Measurements from ENCODE around the gene CMTR2. TPM values are rescaled to one million over a fixed set of nuclear protein-coding genes. Genes with fewer than 3 reads are reported as not detected.

CMTR2 gene
- total RNA-seq, 1 experiment from 2014 or later = 15.5 TPM

DNA sequence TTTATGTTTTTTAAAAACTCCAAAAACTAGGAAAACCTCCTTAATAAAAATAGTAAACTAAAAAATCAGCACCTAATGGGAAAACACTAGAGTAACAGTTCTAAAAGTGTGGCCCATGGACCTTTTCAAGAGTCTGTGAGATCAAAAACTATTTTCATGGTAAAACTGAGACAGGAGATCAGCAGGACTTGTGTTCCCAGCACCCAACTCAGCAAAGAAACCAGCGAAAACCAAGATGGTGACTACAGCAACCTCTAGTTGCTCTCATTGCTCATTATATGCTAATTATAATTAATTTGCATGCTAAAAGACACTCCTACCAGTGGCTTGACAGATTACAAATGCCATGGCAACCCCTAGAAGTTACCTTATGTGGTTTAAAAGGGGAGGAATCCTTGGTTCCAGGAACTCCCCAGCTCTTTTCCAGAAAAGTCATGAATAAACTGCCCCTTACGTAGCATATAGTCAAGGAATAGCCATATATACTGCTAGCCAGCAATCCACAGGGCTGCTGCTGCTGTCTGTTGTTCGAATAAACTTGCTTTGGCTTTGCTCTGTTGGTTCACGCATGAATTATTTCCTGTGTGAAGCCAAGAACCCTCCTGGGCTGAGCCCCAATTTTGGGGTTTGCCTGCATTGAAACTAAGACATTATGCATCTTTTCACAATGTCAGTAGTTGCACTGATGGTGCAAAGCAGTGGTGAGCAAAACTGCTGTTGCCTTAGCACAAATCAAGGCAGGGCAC, 12.4 kb downstream of the CMTR2 start:
- Histone ChIP-seq H3K4me2 (ENCODE audit: insufficient read depth, insufficient read length, low read length) (no peak overlapping the region), H3K79me2 (ENCODE audit: insufficient read depth, low read length) (no peaks in the 10 kb centered on the region), H3K27ac (ENCODE audit: insufficient read length, low read depth, low read length) (no peak overlapping the region), H3K23me2 (ENCODE audit: insufficient read length, low read depth, low read length, poor library complexity, severe bottlenecking) (no peaks in the 10 kb centered on the region), H3K4me1 (ENCODE audit: insufficient read depth, low read length) (no peaks in the 10 kb centered on the region), H2BK12ac (ENCODE audit: insufficient read length, low read depth, low read length) (no peak overlapping the region), H4K5ac (ENCODE audit: insufficient read length, low read depth, low read length) (no peak overlapping the region), H4K20me1 (ENCODE audit: control insufficient read depth, insufficient read depth, insufficient read length) (no peaks in the 10 kb centered on the region), H2BK20ac (ENCODE audit: low read depth, low read length, poor library complexity, severe bottlenecking) (no peak overlapping the region), H3K23ac (ENCODE audit: insufficient read length, low read depth, low read length) (no peak overlapping the region), H3K9ac (ENCODE audit: extremely low read depth, insufficient read length, low read length) (no peak overlapping the region), H4K91ac (ENCODE audit: insufficient read length, low read depth, low read length) (no peak overlapping the region), H2BK5ac (ENCODE audit: insufficient read length, low read length) (no peak overlapping the region), H3K79me1 (ENCODE audit: insufficient read depth, low read depth, low read length, poor library complexity, severe bottlenecking) (no peaks in the 10 kb centered on the region), H2AK5ac (ENCODE audit: insufficient read length, low read length) (no peak overlapping the region), H3K18ac (ENCODE audit: insufficient read length, low read depth, low read length) (no peak overlapping the region), H2BK120ac (ENCODE audit: low read depth, low read length, poor library complexity, severe bottlenecking) (no peak overlapping the region), H3T11ph (ENCODE audit: low read length) (no peak overlapping the region), H4K8ac (replicated peaks; ENCODE audit: insufficient read length, low read depth, low read length) (no peak overlapping the region), H2BK15ac (ENCODE audit: low read depth, low read length) (no peak overlapping the region), H3K56ac (ENCODE audit: insufficient read length, low read depth, low read length) (no peak overlapping the region), H3K27me3 (ENCODE audit: insufficient read depth, low read length) (no peaks in the 10 kb centered on the region), H3K4ac (ENCODE audit: low read depth, low read length) (no peak overlapping the region), H3K14ac (ENCODE audit: insufficient read depth, low read length) (no peak overlapping the region), H2AFZ (ENCODE audit: low read length) (no peak overlapping the region), H3K9me3 (ENCODE audit: control insufficient read depth, low read depth, low read length) (no peaks in the 10 kb centered on the region)
- TF ChIP-seq, protein P1, sequence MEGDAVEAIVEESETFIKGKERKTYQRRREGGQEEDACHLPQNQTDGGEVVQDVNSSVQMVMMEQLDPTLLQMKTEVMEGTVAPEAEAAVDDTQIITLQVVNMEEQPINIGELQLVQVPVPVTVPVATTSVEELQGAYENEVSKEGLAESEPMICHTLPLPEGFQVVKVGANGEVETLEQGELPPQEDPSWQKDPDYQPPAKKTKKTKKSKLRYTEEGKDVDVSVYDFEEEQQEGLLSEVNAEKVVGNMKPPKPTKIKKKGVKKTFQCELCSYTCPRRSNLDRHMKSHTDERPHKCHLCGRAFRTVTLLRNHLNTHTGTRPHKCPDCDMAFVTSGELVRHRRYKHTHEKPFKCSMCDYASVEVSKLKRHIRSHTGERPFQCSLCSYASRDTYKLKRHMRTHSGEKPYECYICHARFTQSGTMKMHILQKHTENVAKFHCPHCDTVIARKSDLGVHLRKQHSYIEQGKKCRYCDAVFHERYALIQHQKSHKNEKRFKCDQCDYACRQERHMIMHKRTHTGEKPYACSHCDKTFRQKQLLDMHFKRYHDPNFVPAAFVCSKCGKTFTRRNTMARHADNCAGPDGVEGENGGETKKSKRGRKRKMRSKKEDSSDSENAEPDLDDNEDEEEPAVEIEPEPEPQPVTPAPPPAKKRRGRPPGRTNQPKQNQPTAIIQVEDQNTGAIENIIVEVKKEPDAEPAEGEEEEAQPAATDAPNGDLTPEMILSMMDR (conservative IDR thresholded peaks at IDR 0.05) = no peak
- no CpG with 5 or more reads among the region's 4 CpGs for WGBS (ENCODE audit: extremely low coverage, insufficient read length, low lambda C conversion rate)
- Mint-ChIP-seq H3K4me1 (peaks cover 0 to 5% of the 10 kb centered on the region in 2 experiments; a peak in 1 of 4 replicates), H3K9me3 (peaks cover 20 to 21% of the 10 kb centered on the region in 2 experiments), H3K27ac (no peak overlapping the region), H3K27me3 (ENCODE audit: low read depth) (no peaks in the 10 kb centered on the region), H3K36me3 (ENCODE audit: insufficient read depth in 1 of 3, low read depth in 3 of 3) (peaks cover 6 to 16% (median 10%) of the 10 kb centered on the region in 3 experiments; a peak in 5 of 7 replicates), H3K4me3 (no peak overlapping the region)
- no peak for DNase-seq

All from H9 (cell line).